Measurements from ENCODE around the gene LAMTOR4. TPM values are rescaled to one million over a fixed set of nuclear protein-coding genes. Genes with fewer than 3 reads are reported as not detected.

LAMTOR4 gene
- total RNA-seq, 6 experiments from 2014 or later, result 35.8 to 66.6 (median 44.9) TPM

GRCh38 chr7:100198266-100198665 is 49.5 kb downstream of the LAMTOR4 start:
- intact Hi-C loops (cut with DNase I), result no loop called here

GRCh38 chr7:100200693-100201092 is 52.0 kb downstream of the LAMTOR4 start:
- Histone ChIP-seq H3K9me3 (no peaks in the 10 kb centered on the region), H3K4me1 (no peaks in the 10 kb centered on the region), H3K36me3 (no peaks in the 10 kb centered on the region), H3K4me3 (no peak overlapping the region), H3K27me3 (no peaks in the 10 kb centered on the region), H3K27ac (no peak overlapping the region)
- intact Hi-C loops (cut with DNase I), result no loop called here
- ATAC-seq (peak; percentile 86 to 92 (median 87)), DNase-seq (peak in 2 of 3 donors; percentile 43 to 66)
- WGBS (ENCODE audit: insufficient coverage, low coverage, low lambda C conversion rate, missing lambda C conversion rate), result 47% methylated on average over 11 of the region's 11 CpGs
- TF ChIP-seq CTCF (IDR thresholded peaks at IDR 0.05), result no peak
- no peak for TF ChIP-seq POLR2A (IDR thresholded peaks at IDR 0.05)

More at GRCh38 chr7:100198266-100198665, 49.5 kb downstream of the LAMTOR4 start:
- no peak overlapping the region for H3K4me3 ChIP-seq
- H3K9me3 ChIP-seq, result no peaks in the 10 kb centered on the region
- no peak for ATAC-seq
- no peaks in the 10 kb centered on the region for H3K4me1 ChIP-seq
- TF ChIP-seq CTCF (IDR thresholded peaks at IDR 0.05), result no peak
- no peak for TF ChIP-seq POLR2A (IDR thresholded peaks at IDR 0.05)
- no peaks in the 10 kb centered on the region for H3K27me3 ChIP-seq
- WGBS (ENCODE audit: insufficient coverage, low coverage, low lambda C conversion rate, missing lambda C conversion rate), result 93% methylated on average over 10 of the region's 10 CpGs
- no peak for DNase-seq
- H3K36me3 ChIP-seq, result no peaks in the 10 kb centered on the region
- no peak overlapping the region for H3K27ac ChIP-seq

Small RNAs within 50 kb of the gene (microRNA-seq; reads per million reads assigned to microRNA genes)
- gene MIR4658, result 0 reads per million in 2 donors

Other genes with a start within 250 kb of the LAMTOR4 start
- gene TRIM4, start 229.4 kb upstream of the LAMTOR4 start, total RNA-seq, result 10 to 100 TPM; 13.3 to 22.6 (median 16.3) TPM
- under 1 TPM; 0.17 to 0.86 (median 0.44) TPM for gene GJC3, start 219.3 kb upstream of the LAMTOR4 start, total RNA-seq
- gene AZGP1, start 172.9 kb upstream of the LAMTOR4 start, total RNA-seq, result 1,000 to 10,000 TPM in 4 of 6 experiments, 100 to 1,000 TPM in 2; 762 to 2,105 (median 1,328) TPM
- 100 to 1,000 TPM in 2 of 6 experiments, 10 to 100 TPM in 4; 24.5 to 147 (median 80.1) TPM for gene ZKSCAN1, start 133.3 kb upstream of the LAMTOR4 start, total RNA-seq
- 1 to 10 TPM; 4.3 to 8.1 (median 5.7) TPM for gene ZSCAN21, start 99.1 kb upstream of the LAMTOR4 start, total RNA-seq
- gene ZNF3, start 67.2 kb upstream of the LAMTOR4 start, total RNA-seq, result 10 to 100 TPM in 5 of 6 experiments, 1 to 10 TPM in 1; 9.7 to 18.8 (median 14.0) TPM
- gene COPS6, start 59.9 kb upstream of the LAMTOR4 start, total RNA-seq, result 10 to 100 TPM; 28.3 to 49.7 (median 42.7) TPM
- gene MCM7, start 47.5 kb upstream of the LAMTOR4 start, total RNA-seq, result 10 to 100 TPM; 12.6 to 25.9 (median 20.8) TPM
- gene AP4M1, start 47.3 kb upstream of the LAMTOR4 start, total RNA-seq, result 1 to 10 TPM; 2.7 to 7.3 (median 4.3) TPM
- gene TAF6, start 29.6 kb upstream of the LAMTOR4 start, total RNA-seq, result 10 to 100 TPM; 11.1 to 27.2 (median 15.8) TPM
- 1 to 10 TPM; 2.9 to 4.9 (median 3.9) TPM for gene CNPY4, start 29.3 kb upstream of the LAMTOR4 start, total RNA-seq
- 1 to 10 TPM in 3 of 6 experiments, under 1 TPM in 3; 0.35 to 2.7 (median 1.1) TPM for gene MBLAC1, start 22.0 kb upstream of the LAMTOR4 start, total RNA-seq
- gene TRAPPC14, start 9.8 kb downstream of the LAMTOR4 start, total RNA-seq, result 10 to 100 TPM in 4 of 6 experiments, 1 to 10 TPM in 2; 8.2 to 14.6 (median 10.3) TPM
- gene GAL3ST4, start 19.7 kb downstream of the LAMTOR4 start, total RNA-seq, result 1 to 10 TPM in 1 of 6 experiments, under 1 TPM in 4, not detected in 1; 0.12 to 1.1 (median 0.56) TPM
- gene GPC2, start 28.5 kb downstream of the LAMTOR4 start, total RNA-seq, result under 1 TPM in 2 of 6 experiments, not detected in 4; 0.35 to 0.40 TPM
- gene STAG3, start 29.0 kb downstream of the LAMTOR4 start, total RNA-seq, result 1 to 10 TPM in 4 of 6 experiments, under 1 TPM in 2; 0.81 to 5.9 (median 4.4) TPM
- gene PVRIG, start 71.0 kb downstream of the LAMTOR4 start, total RNA-seq, result under 1 TPM in 3 of 6 experiments, not detected in 3; 0.17 to 0.89 (median 0.37) TPM
- gene SPDYE3, start 158.8 kb downstream of the LAMTOR4 start, total RNA-seq, result not detected
- gene PILRB, start 209.2 kb downstream of the LAMTOR4 start, total RNA-seq, result 10 to 100 TPM; 12.0 to 36.2 (median 22.7) TPM
- 1 to 10 TPM; 1.4 to 7.1 (median 4.0) TPM for gene PILRA, start 224.6 kb downstream of the LAMTOR4 start, total RNA-seq